HepG2 (cell line): ENCODE measurements around the gene SLC4A7. TPM values are rescaled to one million over a fixed set of nuclear protein-coding genes. Genes with fewer than 3 reads are reported as not detected.

Source experiments
- ARID5B ChIP-seq: IDR thresholded peaks from 2 replicates; pipeline ENCODE4 v1.4.0; 2020; ENCODE audit warnings: mild to moderate bottlenecking, missing genetic modification reagents
- CHCHD3 ChIP-seq: sonication (generic); formaldehyde crosslinking; IDR thresholded peaks from 2 replicates; pipeline ENCODE4 v1.8.0; 2022; ENCODE audit warnings: mild to moderate bottlenecking, missing genetic modification reagents, moderate library complexity
- FOSL2 ChIP-seq: sonication (generic); formaldehyde crosslinking; IDR thresholded peaks from 2 replicates; pipeline ENCODE4 v1.4.0; 2020; ENCODE audit warnings: missing genetic modification reagents
- FOXA3 ChIP-seq: IDR thresholded peaks from 2 replicates; pipeline ENCODE4 v1.6.1; 2016; ENCODE audit warnings: missing genetic modification reagents, missing compliant biosample characterization
- KLF16 ChIP-seq, 2 experiments: sonication (generic) in 1 of 2; formaldehyde crosslinking in 1 of 2; IDR thresholded peaks; 2 replicates each; pipeline versions ENCODE4 v1.6.1 to v1.8.0; 2016 to 2023; ENCODE audit warnings: missing genetic modification reagents in 2 of 2, missing compliant biosample characterization in 1 of 2
- NFATC3 ChIP-seq: sonication (generic); formaldehyde crosslinking; IDR thresholded peaks from 2 replicates; pipeline ENCODE4 v1.5.1; 2020; ENCODE audit warnings: mild to moderate bottlenecking, missing genetic modification reagents
- NR1H2 ChIP-seq: sonication (generic); formaldehyde crosslinking; IDR thresholded peaks from 2 replicates; pipeline ENCODE4 v1.8.1; 2022; ENCODE audit warnings: low read depth, missing genetic modification reagents, borderline replicate concordance
- REPIN1 ChIP-seq: sonication (generic); formaldehyde crosslinking; IDR thresholded peaks from 2 replicates; pipeline ENCODE4 v1.8.0; 2022; ENCODE audit warnings: missing genetic modification reagents, low read depth, mild to moderate bottlenecking, borderline replicate concordance
- RFX3 ChIP-seq: IDR thresholded peaks from 2 replicates; pipeline ENCODE4 v1.6.1; 2016; ENCODE audit warnings: missing biosample characterization, missing genetic modification reagents
- SAFB2 ChIP-seq: sonication (generic); formaldehyde crosslinking; IDR thresholded peaks from 2 replicates; pipeline ENCODE4 v1.5.1; 2020; ENCODE audit warnings: missing genetic modification reagents, low read depth, mild to moderate bottlenecking, borderline replicate concordance
- YEATS4 ChIP-seq: sonication (generic); formaldehyde crosslinking; IDR thresholded peaks from 2 replicates; pipeline ENCODE4 v1.4.0; 2020; ENCODE audit warnings: missing genetic modification reagents, borderline replicate concordance
- ZBTB38 ChIP-seq: sonication (generic); formaldehyde crosslinking; IDR thresholded peaks from 2 replicates; pipeline ENCODE4 v1.5.1; 2020; ENCODE audit warnings: mild to moderate bottlenecking, missing genetic modification reagents
- ZNF263 ChIP-seq: sonication (generic); formaldehyde crosslinking; IDR thresholded peaks from 2 replicates; pipeline ENCODE4 v1.4.0; 2020; ENCODE audit warnings: missing genetic modification reagents
- ZNF274 ChIP-seq: sonication (generic); formaldehyde crosslinking; IDR thresholded peaks from 2 replicates; pipeline ENCODE4 v1.5.1; 2020; ENCODE audit warnings: mild to moderate bottlenecking, missing genetic modification reagents
- ZNF562 ChIP-seq: sonication (generic); formaldehyde crosslinking; IDR thresholded peaks from 2 replicates; pipeline ENCODE4 v1.8.0; 2022; ENCODE audit warnings: missing genetic modification reagents, borderline replicate concordance
- ZNF713 ChIP-seq: sonication (generic); formaldehyde crosslinking; IDR thresholded peaks from 2 replicates; pipeline ENCODE4 v1.4.0; 2020; ENCODE audit warnings: mild to moderate bottlenecking, missing genetic modification reagents
- polyA plus RNA-seq, 8 experiments: library from polyadenylated mRNA; depleted of rRNA in 3 of 8; stranded (reverse) in 7 of 8; unstranded in 1 of 8; fragments of >200 nt; fragmentation: Illumina TruSeq in 4 of 8; extraction: Trizol in 4 of 8; gene quantifications; 2 replicates each; pipeline versions ENCODE4 v1.2.1 to v1.2.3, GENCODE V29; 2011 to 2016; ENCODE audit warnings: low read depth in 4 of 8, missing spikeins in 1 of 8, mixed read lengths in 1 of 8; ENCODE audit not compliant: insufficient read depth in 1 of 8
- total RNA-seq, 5 experiments: library from RNA; depleted of rRNA; stranded (reverse); fragments of >200 nt; fragmentation: Illumina TruSeq; extraction: Trizol; gene quantifications; 2 replicates each; pipeline ENCODE4 v1.2.3, GENCODE V29; 2016; ENCODE audit warnings: low read depth in 1 of 5
- TF ChIP-seq, protein P1 (sequence below): sonication (generic); formaldehyde crosslinking; IDR thresholded peaks from 2 replicates; pipeline ENCODE4 v1.5.0; 2020; ENCODE audit warnings: missing genetic modification reagents, mild to moderate bottlenecking, borderline replicate concordance
- TF ChIP-seq, protein P2 (sequence below): sonication (generic); formaldehyde crosslinking; IDR thresholded peaks from 2 replicates; pipeline ENCODE4 v1.4.0; 2020; ENCODE audit warnings: missing genetic modification reagents

Gene SLC4A7
- total and polyA plus RNA-seq, 2 of the 13 experiments (the other 11 are each of a cell fraction or from before 2014, with no cell fraction given), result 16.4 to 43.8 TPM

GRCh38 chr3:27521179-27521871, 37.1 kb upstream of the SLC4A7 start (continued):
- peak; percentile 88 for TF ChIP-seq ARID5B (CRISPR knock-in tag)
- no peak for TF ChIP-seq ZNF562 (CRISPR knock-in tag)
- no peak for TF ChIP-seq SAFB2
- TF ChIP-seq, protein P1, sequence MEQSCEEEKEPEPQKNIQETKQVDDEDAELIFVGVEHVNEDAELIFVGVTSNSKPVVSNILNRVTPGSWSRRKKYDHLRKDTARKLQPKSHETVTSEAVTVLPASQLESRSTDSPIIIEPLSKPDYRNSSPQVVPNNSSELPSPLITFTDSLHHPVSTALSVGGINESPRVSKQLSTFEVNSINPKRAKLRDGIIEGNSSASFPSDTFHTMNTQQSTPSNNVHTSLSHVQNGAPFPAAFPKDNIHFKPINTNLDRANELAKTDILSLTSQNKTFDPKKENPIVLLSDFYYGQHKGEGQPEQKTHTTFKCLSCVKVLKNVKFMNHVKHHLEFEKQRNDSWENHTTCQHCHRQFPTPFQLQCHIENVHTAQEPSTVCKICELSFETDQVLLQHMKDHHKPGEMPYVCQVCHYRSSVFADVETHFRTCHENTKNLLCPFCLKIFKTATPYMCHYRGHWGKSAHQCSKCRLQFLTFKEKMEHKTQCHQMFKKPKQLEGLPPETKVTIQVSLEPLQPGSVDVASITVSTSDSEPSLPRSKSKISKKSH (CRISPR knock-in tag), result no peak
- no peak for TF ChIP-seq RFX3
- TF ChIP-seq ZNF263 (CRISPR knock-in tag), result no peak
- no peak for TF ChIP-seq NR1H2 (CRISPR knock-in tag)
- TF ChIP-seq, protein P2, sequence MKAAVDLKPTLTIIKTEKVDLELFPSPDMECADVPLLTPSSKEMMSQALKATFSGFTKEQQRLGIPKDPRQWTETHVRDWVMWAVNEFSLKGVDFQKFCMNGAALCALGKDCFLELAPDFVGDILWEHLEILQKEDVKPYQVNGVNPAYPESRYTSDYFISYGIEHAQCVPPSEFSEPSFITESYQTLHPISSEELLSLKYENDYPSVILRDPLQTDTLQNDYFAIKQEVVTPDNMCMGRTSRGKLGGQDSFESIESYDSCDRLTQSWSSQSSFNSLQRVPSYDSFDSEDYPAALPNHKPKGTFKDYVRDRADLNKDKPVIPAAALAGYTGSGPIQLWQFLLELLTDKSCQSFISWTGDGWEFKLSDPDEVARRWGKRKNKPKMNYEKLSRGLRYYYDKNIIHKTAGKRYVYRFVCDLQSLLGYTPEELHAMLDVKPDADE (CRISPR knock-in tag), result no peak
- TF ChIP-seq YEATS4, result no peak
- TF ChIP-seq KLF16 (CRISPR knock-in tag; IDR thresholded peaks at IDR 0.05), result no peak
- TF ChIP-seq ZNF274, result no peak
- TF ChIP-seq FOSL2, result peak; percentile 99
- TF ChIP-seq FOXA3, result peak; percentile 70
- TF ChIP-seq REPIN1 (CRISPR knock-in tag), result no peak
- TF ChIP-seq NFATC3 (CRISPR knock-in tag), result no peak
- TF ChIP-seq CHCHD3 (CRISPR knock-in tag), result no peak
- no peak for TF ChIP-seq ZNF713 (CRISPR knock-in tag)
- no peak for TF ChIP-seq ZBTB38 (CRISPR knock-in tag)
